ENCODE measurements around the gene DNAJC12.
A peak's percentile ranks its signal among the peaks of the same experiment; 100 is the strongest.

GRCh38 chr10:67849331-67850011, 11.5 kb upstream of the DNAJC12 start:
- TF ChIP-seq CTCF (IDR thresholded peaks at IDR 0.05): peak in 1 of 4 experiments; percentile 19
- peak; percentile 37 to 69 for TF ChIP-seq POLR2A (IDR thresholded peaks at IDR 0.05)

Measured in uterus (tissue), 2 donors.